ENCODE data around the gene ZXDC. TPM values are rescaled to one million over a fixed set of nuclear protein-coding genes. Genes with fewer than 3 reads are reported as not detected.
A peak's percentile ranks its signal among the peaks of the same experiment; 100 is the strongest.

Gene ZXDC
- total and polyA plus RNA-seq, 7 experiments from 2014 or later: 10.3 to 71.9 (median 61.0) TPM

- no peaks in the 10 kb centered on the region for H3K9me3 Mint-ChIP-seq
- DNase-seq (no peak), ATAC-seq (no peak)
- intact Hi-C loops (cut with micrococcal nuclease): no loop called here
- peaks cover 0 to 9% (median 5%) of the 10 kb centered on the region in 7 donors for H3K4me1 Mint-ChIP-seq
- no peaks in the 10 kb centered on the region for H3K27me3 ChIP-seq (ENCODE audit: control insufficient read depth in 2 of 2, insufficient read depth in 2 of 2, low read length in 2 of 2)
- ChIA-PET CTCF (no interaction called here), POLR2A (no interaction called here)
- peaks cover 59 to 73% (median 66%) of the 10 kb centered on the region in 5 donors for H3K27me3 Mint-ChIP-seq
- no peaks in the 10 kb centered on the region for H3K4me1 ChIP-seq (ENCODE audit: control insufficient read depth in 2 of 2, insufficient read depth in 2 of 2, low read length in 2 of 2)
- H3K36me3 ChIP-seq (ENCODE audit: control insufficient read depth in 2 of 3, insufficient read depth in 3 of 3, low read length in 3 of 3): no peaks in the 10 kb centered on the region
- H3K9me3 ChIP-seq (ENCODE audit: control insufficient read depth in 2 of 3, low read length in 3 of 3): no peaks in the 10 kb centered on the region
- H3K4me3 ChIP-seq (ENCODE audit: low read length): no peak overlapping the region
- H3K36me3 Mint-ChIP-seq: no peaks in the 10 kb centered on the region
- H3K4me3 Mint-ChIP-seq: no peak overlapping the region
- H3K27ac ChIP-seq (ENCODE audit: low read depth, low read length): no peak overlapping the region
- H3K27ac Mint-ChIP-seq: no peak overlapping the region
These were observed 83.4 kb downstream of the ZXDC start for GRCh38 chr3:126392246-126392645.

- Histone ChIP-seq H3K36me3 (ENCODE audit: control insufficient read depth in 2 of 3, insufficient read depth in 3 of 3, low read length in 3 of 3) (no peaks in the 10 kb centered on the region), H3K4me1 (ENCODE audit: control insufficient read depth in 2 of 2, insufficient read depth in 2 of 2, low read length in 2 of 2) (no peaks in the 10 kb centered on the region), H3K27me3 (ENCODE audit: control insufficient read depth in 2 of 2, insufficient read depth in 2 of 2, low read length in 2 of 2) (no peaks in the 10 kb centered on the region), H3K9me3 (ENCODE audit: control insufficient read depth in 2 of 3, low read length in 3 of 3) (no peaks in the 10 kb centered on the region), H3K4me3 (ENCODE audit: low read length) (no peak overlapping the region), H3K27ac (ENCODE audit: low read depth, low read length) (no peak overlapping the region)
- H3K4me1 Mint-ChIP-seq: peaks cover 0 to 9% (median 5%) of the 10 kb centered on the region in 7 donors
- POLR2A ChIA-PET: no interaction called here
- intact Hi-C loops (cut with micrococcal nuclease): no loop called here
- ATAC-seq: no peak
- H3K36me3 Mint-ChIP-seq: no peaks in the 10 kb centered on the region
- no peak overlapping the region for H3K27ac Mint-ChIP-seq
- peaks cover 60 to 76% (median 68%) of the 10 kb centered on the region in 5 donors for H3K27me3 Mint-ChIP-seq
- CTCF ChIA-PET: no interaction called here
- no peak overlapping the region for H3K4me3 Mint-ChIP-seq
- no peak for DNase-seq
- no peaks in the 10 kb centered on the region for H3K9me3 Mint-ChIP-seq
These were observed 84.1 kb downstream of the ZXDC start for GRCh38 chr3:126391631-126392030.

- Mint-ChIP-seq H3K27me3 (peaks cover 64 to 82% (median 68%) of the 10 kb centered on the region in 5 donors), H3K36me3 (no peaks in the 10 kb centered on the region), H3K9me3 (no peaks in the 10 kb centered on the region), H3K27ac (no peak overlapping the region), H3K4me3 (no peak overlapping the region), H3K4me1 (peaks cover 0 to 9% (median 5%) of the 10 kb centered on the region in 7 donors)
- Histone ChIP-seq H3K4me1 (ENCODE audit: control insufficient read depth in 2 of 2, insufficient read depth in 2 of 2, low read length in 2 of 2) (no peaks in the 10 kb centered on the region), H3K27me3 (ENCODE audit: control insufficient read depth in 2 of 2, insufficient read depth in 2 of 2, low read length in 2 of 2) (no peaks in the 10 kb centered on the region), H3K9me3 (ENCODE audit: control insufficient read depth in 2 of 3, low read length in 3 of 3) (no peaks in the 10 kb centered on the region), H3K36me3 (ENCODE audit: control insufficient read depth in 2 of 3, insufficient read depth in 3 of 3, low read length in 3 of 3) (no peaks in the 10 kb centered on the region), H3K4me3 (ENCODE audit: low read length) (no peak overlapping the region), H3K27ac (ENCODE audit: low read depth, low read length) (no peak overlapping the region)
- DNase-seq: no peak
- intact Hi-C loops (cut with micrococcal nuclease): no loop called here
- POLR2A ChIA-PET: no interaction called here
- CTCF ChIA-PET: no interaction called here
- ATAC-seq: no peak
These were observed 84.9 kb downstream of the ZXDC start for GRCh38 chr3:126390751-126391150.

GRCh38 chr3:126390201-126390600 lies 85.5 kb downstream of the ZXDC start:
- DNase-seq: no peak
- Histone ChIP-seq H3K27me3 (ENCODE audit: control insufficient read depth in 2 of 2, insufficient read depth in 2 of 2, low read length in 2 of 2) (no peaks in the 10 kb centered on the region), H3K4me3 (ENCODE audit: low read length) (no peak overlapping the region), H3K4me1 (ENCODE audit: control insufficient read depth in 2 of 2, insufficient read depth in 2 of 2, low read length in 2 of 2) (no peaks in the 10 kb centered on the region), H3K9me3 (ENCODE audit: control insufficient read depth in 2 of 3, low read length in 3 of 3) (no peaks in the 10 kb centered on the region), H3K27ac (ENCODE audit: low read depth, low read length) (no peak overlapping the region), H3K36me3 (ENCODE audit: control insufficient read depth in 2 of 3, insufficient read depth in 3 of 3, low read length in 3 of 3) (no peaks in the 10 kb centered on the region)
- H3K9me3 Mint-ChIP-seq: peaks cover 0 to 2% (median 0%) of the 10 kb centered on the region in 11 donors
- H3K27ac Mint-ChIP-seq: no peak overlapping the region
- peaks cover 0 to 9% (median 5%) of the 10 kb centered on the region in 7 donors for H3K4me1 Mint-ChIP-seq
- intact Hi-C loops (cut with micrococcal nuclease): no loop called here
- H3K27me3 Mint-ChIP-seq: peaks cover 62 to 81% (median 68%) of the 10 kb centered on the region in 5 donors
- H3K36me3 Mint-ChIP-seq: no peaks in the 10 kb centered on the region
- ChIA-PET CTCF (no interaction called here), POLR2A (no interaction called here)
- no peak for ATAC-seq
- H3K4me3 Mint-ChIP-seq: peak overlapping the region in 1 of 10 donors; percentile 16

GRCh38 chr3:126389794-126390146 lies 85.9 kb downstream of the ZXDC start:
- DNase-seq: no peak
- POLR2A ChIA-PET: no interaction called here
- H3K4me1 Mint-ChIP-seq: peaks cover 0 to 9% (median 5%) of the 10 kb centered on the region in 7 donors
- Histone ChIP-seq H3K27me3 (ENCODE audit: control insufficient read depth in 2 of 2, insufficient read depth in 2 of 2, low read length in 2 of 2) (no peaks in the 10 kb centered on the region), H3K4me1 (ENCODE audit: control insufficient read depth in 2 of 2, insufficient read depth in 2 of 2, low read length in 2 of 2) (no peaks in the 10 kb centered on the region), H3K9me3 (ENCODE audit: control insufficient read depth in 2 of 3, low read length in 3 of 3) (no peaks in the 10 kb centered on the region), H3K36me3 (ENCODE audit: control insufficient read depth in 2 of 3, insufficient read depth in 3 of 3, low read length in 3 of 3) (no peaks in the 10 kb centered on the region), H3K27ac (ENCODE audit: low read depth, low read length) (no peak overlapping the region), H3K4me3 (ENCODE audit: low read length) (no peak overlapping the region)
- peak overlapping the region in 7 of 10 donors; percentile 16 to 73 (median 38) for H3K4me3 Mint-ChIP-seq
- no peak overlapping the region for H3K27ac Mint-ChIP-seq
- H3K36me3 Mint-ChIP-seq: no peaks in the 10 kb centered on the region
- peaks cover 60 to 82% (median 71%) of the 10 kb centered on the region in 5 donors for H3K27me3 Mint-ChIP-seq
- intact Hi-C loops (cut with micrococcal nuclease): loop anchor here (1.0 to 5.0 kb wide), 3 partner anchors 143 to 417 kb away; no protein-coding TSS in a partner anchor
- CTCF ChIA-PET: no interaction called here
- ATAC-seq: no peak
- peaks cover 0 to 2% (median 0%) of the 10 kb centered on the region in 11 donors for H3K9me3 Mint-ChIP-seq

GRCh38 chr3:126389112-126389793 lies 86.4 kb downstream of the ZXDC start:
- no peaks in the 10 kb centered on the region for H3K36me3 ChIP-seq (ENCODE audit: control insufficient read depth in 2 of 3, insufficient read depth in 3 of 3, low read length in 3 of 3)
- peaks cover 57 to 80% (median 73%) of the 10 kb centered on the region in 5 donors for H3K27me3 Mint-ChIP-seq
- peak; percentile 90 for ATAC-seq
- DNase-seq: peak in 7 of 9 donors; percentile 11 to 49 (median 15)
- H3K4me1 ChIP-seq (ENCODE audit: control insufficient read depth in 2 of 2, insufficient read depth in 2 of 2, low read length in 2 of 2): no peaks in the 10 kb centered on the region
- H3K9me3 ChIP-seq (ENCODE audit: control insufficient read depth in 2 of 3, low read length in 3 of 3): no peaks in the 10 kb centered on the region
- H3K36me3 Mint-ChIP-seq: no peaks in the 10 kb centered on the region
- H3K9me3 Mint-ChIP-seq: peaks cover 0 to 3% (median 0%) of the 10 kb centered on the region in 11 donors
- H3K27ac ChIP-seq (ENCODE audit: low read depth, low read length): no peak overlapping the region
- H3K4me1 Mint-ChIP-seq: peaks cover 0 to 9% (median 5%) of the 10 kb centered on the region in 7 donors
- no peaks in the 10 kb centered on the region for H3K27me3 ChIP-seq (ENCODE audit: control insufficient read depth in 2 of 2, insufficient read depth in 2 of 2, low read length in 2 of 2)
- H3K4me3 ChIP-seq (ENCODE audit: low read length): no peak overlapping the region
- ChIA-PET CTCF (no interaction called here), POLR2A (no interaction called here)
- peak overlapping the region in 7 of 10 donors; percentile 16 to 73 (median 38) for H3K4me3 Mint-ChIP-seq
- intact Hi-C loops (cut with micrococcal nuclease): loop anchor here (1.0 to 5.0 kb wide), 3 partner anchors 143 to 417 kb away; no protein-coding TSS in a partner anchor
- no peak overlapping the region for H3K27ac Mint-ChIP-seq

Data from naive thymus-derived CD4-positive, alpha-beta T cell (primary cell).